ENCODE data around the gene EPN2.
"Not testable (repeated sequence)": the region's sequence is repeated elsewhere in the genome, so short reads cannot be mapped to it uniquely, and the experiment has no call there.

Gene EPN2

DNA sequence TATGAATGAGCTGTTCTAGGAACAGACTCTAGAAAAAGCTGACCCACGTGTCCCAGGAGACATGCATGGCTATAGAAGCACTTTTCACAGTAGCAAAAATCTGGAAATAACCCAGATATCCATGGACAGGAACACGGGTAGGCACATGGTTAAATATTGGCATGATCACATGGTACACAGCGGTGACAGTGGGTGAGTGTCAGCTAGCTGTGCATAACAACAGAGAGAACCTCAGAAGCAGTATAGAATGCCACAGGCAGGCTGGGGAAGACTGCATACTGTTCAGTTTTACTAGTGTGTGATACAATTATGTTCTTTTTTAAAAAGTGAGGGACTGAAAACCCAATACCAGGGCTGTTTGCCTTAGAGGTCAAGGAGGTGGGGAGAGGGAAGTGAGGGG lies 31.4 kb downstream of the EPN2 start:
- no peak for DNase-seq (ENCODE audit: low read depth)

DNA sequence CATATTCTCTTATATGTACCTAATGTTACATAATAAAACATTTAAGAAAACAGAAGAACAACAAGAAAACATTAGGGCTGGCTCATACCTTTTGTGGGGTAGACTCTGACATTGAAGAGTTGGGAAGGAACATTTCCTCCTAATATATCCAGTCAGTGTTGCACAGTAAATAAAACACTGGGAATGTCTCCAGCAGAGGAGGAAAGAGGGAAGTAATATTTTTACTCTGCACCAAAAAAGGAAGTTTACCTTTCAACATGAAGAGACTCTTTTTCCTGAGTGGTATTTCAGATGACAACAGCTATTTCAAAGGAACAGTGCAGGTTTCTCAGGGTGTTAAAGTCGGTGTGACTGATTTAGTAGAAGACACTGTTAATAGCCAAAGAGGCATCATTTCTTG lies 31.9 kb downstream of the EPN2 start:
- no peak for DNase-seq (ENCODE audit: low read depth)

DNA sequence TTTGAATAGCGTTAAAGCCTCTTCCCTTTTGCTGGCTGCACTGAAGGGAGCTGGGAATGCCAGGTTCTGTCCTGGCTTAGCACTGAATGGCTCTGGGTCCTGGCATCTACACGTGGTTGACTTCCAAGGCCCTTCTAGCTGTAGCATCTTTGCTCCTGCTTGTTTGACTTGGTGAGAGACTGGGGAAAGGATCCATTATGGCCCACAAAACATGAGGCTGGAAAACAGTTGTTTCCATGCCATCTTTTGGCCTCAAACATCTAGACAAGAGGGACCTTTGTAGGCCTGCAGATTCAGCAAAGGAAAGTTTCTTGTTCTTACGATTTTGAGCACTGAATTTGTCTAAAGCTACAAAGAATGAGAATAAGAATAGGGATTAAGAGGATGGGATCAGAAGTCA lies 32.5 kb downstream of the EPN2 start:
- DNase-seq (ENCODE audit: low read depth), result no peak

DNA sequence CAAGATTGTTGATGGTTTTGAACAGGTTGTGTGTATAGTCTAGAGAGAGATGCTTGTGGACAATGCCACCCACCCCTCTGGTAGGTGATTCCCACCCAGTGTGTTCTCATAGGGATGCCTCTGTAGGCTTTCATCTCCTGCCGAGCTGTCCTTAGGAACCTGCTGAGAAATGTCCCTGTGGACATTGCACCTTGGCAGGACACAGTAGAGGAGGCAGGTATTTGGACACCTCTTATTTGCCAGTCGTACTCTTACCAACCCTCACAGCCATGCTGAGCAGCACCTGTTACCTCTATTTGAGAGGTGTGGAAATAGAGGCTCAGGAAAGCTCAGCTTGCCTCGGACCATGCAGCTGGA lies 33.2 kb downstream of the EPN2 start:
- no peak for DNase-seq (ENCODE audit: low read depth)

DNA sequence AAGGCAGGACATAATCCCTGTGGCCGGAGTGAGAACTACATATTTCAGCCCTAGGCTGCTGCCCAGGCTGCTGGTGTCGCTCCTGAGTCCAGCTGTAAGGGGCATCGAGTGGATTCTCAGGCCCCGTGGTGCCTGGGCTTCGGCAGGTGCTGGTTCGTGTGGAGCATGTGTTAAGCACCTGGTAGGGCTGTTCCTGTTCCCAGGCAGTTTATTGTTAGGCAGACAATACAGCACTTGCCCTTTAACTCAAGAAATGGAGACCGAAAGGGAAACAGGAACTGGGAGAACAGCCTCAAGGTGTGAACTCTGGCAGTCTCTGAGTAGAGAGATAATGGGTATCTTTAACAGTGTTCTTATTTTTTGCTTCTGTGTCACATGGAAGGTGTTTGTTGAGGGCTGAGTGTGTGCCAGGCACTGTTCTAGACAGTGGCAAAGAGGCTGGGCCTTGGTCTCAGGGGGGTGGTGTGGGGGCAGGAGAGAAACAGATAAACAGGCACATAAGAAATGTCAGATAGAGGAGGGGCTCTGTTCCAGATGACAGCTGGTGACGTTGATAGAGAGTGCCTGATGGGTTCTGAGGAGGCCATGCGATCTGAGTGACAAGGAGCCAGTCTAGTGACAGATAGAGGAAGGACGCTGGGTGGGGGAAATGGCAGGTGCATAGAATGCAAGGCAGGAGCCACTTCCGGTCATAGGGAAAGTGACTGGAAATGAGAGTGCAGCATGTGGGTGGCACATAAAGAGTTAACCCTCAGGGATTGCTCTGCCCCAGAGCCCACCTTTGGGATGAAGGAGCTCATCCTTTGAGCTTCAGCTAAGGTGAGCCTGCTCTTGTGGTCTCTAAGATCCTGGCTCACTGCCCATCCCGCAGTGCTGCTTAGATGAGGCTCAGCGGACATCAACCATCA lies 33.8 kb downstream of the EPN2 start:
- no peak for DNase-seq (ENCODE audit: low read depth)

DNA sequence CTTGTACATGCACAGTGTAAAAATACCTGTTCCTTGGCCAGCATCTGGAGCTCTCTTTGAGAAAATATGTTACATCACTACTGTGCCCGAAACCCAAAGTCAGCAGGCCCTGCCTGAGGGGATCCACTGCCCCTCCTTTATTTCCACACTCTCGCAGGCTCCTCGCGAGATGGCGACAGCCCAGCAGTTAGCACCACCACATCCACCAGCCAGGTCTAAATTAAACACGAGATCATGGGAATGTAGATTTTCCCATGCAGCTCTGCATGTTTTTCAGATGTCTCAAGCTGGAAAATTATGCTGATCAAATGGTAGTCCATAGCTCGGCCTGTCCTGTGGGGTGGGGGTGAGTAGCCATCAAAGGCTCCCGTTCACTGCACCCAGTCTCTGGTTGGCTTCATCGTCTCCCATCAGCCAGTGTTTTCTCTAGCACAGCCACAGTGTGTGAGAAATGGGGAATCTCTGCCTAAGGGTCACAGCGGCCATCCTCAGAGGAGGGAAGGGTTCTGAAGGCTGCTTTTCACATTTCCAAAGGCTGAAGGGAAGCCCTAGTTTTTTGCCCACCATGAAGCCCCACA lies 34.7 kb downstream of the EPN2 start:
- no peak for DNase-seq (ENCODE audit: low read depth)

DNA sequence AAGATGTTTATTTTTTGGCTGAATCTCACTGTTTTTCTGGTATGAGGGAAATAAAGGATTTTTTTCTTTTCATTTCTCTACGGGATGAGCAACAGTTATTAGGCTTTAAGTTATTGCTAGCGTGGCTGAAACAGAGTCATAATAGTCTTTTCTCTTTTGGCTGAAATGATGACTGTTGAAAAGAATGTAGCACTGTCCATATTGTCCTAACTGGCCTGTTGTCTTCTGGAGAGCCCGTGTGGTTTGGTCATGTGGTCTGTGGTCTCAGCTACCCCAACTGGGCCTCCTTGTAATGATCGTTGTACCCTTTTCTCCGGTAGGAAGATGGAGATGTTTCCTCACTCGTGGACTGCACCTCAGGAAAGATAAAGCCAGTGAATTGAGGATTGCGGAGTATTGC lies 36.6 kb downstream of the EPN2 start:
- no peak for DNase-seq (ENCODE audit: low read depth)

DNA sequence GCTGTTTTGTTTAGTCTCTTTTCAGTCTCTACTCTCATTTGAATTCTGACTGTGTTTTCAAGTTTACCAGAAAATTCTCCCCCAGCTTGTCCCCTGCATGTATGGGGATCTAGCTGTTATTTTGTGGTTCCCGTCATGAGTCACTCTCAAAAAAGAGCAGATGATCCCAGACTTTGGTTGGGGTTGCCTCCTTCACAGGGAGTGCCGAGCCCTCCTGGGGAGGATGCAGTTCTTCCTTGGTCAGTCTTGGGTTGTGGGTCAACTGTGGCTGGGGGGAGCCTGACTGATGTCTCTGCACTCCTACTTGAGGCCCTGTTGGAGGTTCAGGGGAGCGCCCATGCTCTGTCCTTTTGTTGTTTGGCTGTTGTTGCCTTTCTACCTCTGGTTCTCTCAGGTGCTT lies 37.7 kb downstream of the EPN2 start:
- no peak for DNase-seq (ENCODE audit: low read depth)

DNA sequence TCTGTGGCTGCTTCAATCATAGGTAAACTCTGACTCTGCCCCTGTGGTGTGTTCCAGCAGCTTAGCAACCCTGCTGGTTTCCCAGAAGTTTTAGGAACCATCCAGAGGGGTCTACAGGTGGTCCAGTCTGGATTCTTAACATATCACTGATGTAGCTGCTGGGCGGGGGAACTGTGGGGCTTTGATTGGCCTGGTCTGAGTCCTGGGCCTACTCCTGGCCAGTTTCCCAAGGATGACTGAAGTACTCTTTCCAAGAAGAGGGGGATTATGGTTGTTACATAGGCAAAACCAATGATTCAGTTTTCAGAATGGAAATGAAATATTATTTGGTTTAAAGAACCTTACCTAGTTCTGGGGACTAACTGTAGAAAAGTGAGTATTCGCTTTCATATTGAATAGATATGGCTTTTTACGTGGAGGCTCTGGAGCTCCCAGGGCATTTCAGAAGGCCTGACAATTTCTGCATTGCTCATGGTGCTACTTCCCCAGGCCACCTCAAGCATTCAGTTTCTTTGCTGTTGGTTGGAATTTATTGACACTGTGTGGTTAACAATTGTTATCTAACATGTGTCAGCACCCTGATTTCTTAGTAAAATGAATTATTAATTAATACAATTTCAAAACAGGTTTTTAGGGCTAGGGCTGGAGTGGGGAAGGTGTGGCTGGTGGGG lies 38.4 kb downstream of the EPN2 start:
- DNase-seq (ENCODE audit: low read depth), result no peak

DNA sequence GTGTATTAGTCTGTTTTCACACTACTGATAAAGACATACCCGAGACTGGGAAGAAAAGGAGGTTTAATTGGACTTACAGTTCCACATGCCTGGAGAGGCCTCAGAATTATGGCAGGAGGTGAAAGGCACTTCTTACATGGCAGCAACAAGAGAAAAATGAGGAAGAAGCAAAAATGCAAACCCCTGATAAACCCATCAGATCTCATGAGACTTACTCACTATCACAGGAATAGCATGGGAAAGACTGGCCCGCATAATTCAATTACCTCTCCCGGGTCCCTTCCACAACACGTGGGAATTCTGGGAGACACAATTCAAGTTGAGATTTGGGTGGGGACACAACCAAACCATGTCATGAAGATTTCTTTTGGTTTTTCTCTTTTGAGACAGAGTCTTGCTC lies 41.1 kb downstream of the EPN2 start:
- DNase-seq (ENCODE audit: low read depth), result not testable (repeated sequence)

DNA sequence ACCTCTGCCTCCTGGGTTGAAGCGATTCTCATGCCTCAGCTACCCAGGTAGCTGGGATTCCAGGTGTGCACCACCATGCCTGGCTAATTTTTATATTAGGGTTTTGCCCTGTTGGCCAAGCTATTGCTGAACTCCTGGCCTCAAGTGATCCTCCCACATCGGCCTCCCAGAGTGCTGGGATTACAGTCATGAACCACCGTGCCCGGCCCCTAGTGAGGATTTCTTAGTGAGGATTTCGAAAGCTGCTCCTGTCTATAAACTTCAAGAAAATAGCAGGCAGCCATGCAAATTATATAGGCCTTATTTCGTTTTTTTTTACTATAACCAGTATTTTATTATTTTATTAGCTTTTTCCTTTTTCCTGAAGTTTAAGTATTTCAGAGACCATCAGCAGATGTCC lies 41.6 kb downstream of the EPN2 start:
- DNase-seq (ENCODE audit: low read depth), result no peak

DNA sequence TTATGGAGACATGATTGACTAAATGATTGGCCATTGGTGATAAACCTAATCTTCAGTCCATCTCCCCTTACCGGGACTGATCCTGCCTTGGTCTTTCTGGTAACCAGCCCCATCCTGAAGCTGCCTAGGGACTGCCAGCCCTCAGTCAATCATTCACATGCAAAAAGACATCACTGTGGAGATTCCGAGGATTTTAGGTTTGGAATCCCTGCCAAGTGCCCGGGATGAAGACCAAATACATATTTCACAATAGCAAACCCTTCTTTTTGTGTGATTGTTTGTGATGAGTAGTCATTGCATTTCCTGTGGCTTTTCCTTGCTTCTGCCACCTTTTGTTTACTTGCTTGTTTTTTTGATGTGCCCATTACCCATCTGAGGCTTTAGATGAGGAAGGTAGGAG lies 44.0 kb downstream of the EPN2 start:
- peak; percentile 43 for DNase-seq (ENCODE audit: low read depth)

DNA sequence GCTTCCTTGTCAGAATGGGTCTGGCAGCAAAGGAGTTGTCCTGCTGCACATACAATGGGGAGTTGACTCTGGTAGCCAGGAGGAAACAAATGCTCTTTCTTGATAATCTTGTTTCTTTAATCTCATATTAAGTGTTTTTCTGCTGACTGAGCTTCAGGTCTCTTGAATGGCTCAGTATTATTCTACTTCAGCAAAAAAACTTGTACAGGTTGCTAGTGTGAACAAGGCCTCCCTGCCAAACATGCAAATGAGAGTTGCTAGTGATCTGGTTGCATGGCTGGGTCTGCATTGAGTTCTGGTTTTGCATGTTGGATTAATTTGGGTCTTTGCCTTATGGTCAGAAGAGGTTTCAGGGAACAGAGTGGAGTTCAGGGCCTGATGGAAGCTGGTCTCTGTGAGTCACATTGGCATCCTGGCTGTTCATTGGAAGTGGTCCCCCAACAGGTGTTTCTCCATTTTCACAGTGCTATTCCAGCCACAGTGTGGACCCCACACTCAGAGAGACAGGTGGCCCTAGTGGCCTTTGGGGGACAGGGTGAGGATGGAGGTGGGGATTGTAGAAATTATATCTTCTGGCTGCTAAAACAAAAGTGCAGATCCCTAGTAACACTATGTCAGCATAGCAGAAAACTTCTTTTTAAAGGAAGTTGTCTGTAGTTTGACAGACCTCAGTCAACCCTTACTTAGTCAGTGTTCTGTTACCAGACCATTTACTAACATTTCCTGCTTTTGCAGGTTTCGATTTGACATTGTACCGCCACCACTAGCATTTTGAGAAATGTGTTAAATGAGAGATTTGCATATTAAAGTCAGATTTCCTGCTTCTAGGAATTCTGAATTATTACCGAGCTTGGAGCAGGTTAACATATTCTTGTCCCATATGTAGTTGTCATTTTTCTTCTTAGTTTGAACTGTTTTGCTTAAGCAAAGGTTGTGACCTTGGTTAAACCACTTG lies 47.1 kb downstream of the EPN2 start:
- no peak for DNase-seq (ENCODE audit: low read depth)

DNA sequence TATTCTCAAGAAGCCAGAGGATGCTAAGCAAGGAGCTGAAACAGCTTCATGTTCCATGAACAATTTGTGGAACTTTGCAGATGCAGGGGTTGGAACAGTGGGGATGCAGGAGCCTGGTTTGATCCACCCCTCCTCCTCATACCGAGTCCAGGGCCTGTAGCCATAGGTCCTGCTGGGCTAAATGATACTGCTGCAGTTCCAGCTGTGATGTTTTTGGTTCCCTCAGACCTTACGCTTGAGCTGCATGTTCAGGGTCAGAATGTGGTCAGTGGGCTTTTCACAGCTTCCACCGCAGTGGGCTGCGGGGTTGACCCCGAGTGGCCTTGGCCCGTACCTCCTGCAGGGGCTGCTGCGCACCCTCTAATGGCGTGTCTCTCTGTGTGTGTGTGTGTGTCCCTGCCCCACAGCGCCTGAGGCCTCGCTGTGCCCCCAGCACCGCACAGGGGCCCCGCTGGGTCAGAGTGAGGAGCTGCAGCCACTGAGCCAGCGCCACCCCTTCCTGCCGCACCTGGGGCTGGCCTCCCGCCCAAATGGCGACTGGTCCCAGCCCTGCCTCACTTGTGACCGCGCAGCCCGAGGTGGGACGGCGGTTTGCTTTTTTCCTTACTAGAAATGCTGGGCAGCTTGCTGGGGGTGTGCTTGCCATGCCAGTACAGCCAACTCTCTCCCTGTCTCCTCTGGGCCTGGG lies 48.2 kb downstream of the EPN2 start:
- no peak for DNase-seq (ENCODE audit: low read depth)

DNA sequence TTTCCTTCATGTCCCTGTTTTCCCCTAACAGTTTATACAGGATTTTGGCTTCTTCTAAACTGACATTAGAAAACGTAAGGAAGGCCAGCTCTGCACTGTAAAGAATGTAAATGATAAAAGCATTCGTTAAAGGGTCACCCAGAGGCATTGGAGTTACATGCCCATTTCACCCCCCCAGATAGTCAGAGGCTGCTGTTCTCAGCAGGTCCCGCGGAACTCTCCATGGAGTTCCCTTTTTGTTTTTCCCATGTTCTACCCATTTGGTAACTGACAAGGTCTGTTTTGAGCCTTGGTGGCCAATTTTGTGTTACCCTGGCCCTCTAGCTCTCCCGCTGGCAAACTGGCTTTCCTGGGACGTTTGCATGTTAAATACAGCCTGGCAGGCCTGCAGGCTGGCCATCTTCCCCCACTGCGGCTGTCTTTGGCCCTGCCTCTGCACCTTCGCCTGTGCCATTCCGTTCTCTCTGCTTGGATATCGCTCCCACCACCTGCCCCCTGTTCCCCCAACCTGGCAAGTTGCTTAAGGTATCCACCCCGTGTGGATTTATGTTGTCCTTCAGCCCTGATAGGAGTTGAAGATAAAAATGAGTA lies 49.7 kb downstream of the EPN2 start:
- DNase-seq (ENCODE audit: low read depth), result no peak

DNA sequence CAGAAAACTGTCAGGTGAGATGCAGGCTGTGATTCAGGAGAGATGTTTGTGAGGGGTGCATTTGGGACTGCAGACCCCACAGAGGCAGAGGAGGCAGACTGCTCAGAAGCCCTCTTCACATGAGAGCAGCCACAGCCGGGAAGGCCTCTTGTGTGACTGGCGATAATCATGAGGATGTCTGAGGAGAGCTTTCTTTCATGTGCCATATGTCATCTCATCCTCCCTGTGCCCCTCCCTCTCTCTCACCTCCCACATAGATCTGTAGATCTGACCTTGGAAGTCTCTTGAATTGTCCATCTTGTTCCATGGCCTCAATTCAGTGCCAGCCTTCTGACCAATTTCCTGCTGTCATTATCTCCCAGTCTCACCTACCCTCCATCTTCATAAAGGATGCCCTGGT lies 50.5 kb downstream of the EPN2 start:
- no peak for DNase-seq (ENCODE audit: low read depth)

DNA sequence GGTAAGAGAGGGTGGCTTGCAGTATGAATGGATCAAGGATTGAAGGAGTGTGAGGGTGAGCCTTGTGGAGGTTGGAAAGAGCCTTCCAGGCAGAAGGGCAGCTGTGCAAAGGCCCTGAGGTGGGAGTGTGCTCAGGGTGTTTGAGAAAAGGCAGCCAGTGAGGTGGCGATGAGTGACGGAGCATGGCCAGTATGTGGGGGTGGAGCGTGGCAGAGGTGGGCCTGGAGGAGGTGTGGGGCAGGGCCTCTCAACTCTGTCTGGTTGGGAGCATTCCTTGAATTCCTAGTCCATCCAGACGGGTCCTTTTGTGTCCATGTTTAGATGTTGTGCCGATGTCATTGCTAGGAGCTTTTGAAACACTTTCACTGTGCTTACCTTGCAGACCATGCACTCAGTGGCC lies 51.3 kb downstream of the EPN2 start:
- DNase-seq (ENCODE audit: low read depth), result no peak

DNA sequence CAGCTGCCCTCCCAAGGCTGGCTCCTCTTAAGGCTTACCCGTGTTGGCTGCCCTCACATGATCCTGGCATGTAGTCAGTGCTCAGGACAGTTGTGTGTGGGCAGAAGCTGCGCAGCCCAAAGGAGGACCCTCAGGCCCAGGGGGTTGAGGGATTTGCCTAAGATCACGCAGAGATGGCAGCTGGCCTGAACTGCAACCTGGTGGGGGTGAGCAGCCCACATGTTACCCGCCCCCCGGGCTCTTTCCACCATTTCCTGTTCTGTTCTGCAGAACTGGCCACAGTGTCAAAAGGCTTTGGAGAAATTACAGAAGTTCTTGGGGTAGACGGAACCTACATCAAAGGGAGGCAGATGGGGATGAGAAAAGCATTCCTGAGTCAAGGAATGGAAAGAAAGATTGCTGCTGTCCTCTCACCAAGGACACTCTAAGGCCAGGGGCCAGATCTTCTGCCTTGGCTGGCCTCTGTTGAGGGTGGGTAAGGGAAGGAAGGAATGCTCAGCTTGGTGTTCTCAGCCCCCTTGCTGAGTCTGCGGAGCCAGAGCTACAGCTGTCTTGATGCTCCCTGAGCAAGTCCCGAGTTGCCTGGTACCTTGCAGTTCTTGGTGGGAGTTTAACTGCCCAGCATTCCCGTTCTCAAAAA lies 53.0 kb downstream of the EPN2 start:
- no peak for DNase-seq (ENCODE audit: low read depth)

DNA sequence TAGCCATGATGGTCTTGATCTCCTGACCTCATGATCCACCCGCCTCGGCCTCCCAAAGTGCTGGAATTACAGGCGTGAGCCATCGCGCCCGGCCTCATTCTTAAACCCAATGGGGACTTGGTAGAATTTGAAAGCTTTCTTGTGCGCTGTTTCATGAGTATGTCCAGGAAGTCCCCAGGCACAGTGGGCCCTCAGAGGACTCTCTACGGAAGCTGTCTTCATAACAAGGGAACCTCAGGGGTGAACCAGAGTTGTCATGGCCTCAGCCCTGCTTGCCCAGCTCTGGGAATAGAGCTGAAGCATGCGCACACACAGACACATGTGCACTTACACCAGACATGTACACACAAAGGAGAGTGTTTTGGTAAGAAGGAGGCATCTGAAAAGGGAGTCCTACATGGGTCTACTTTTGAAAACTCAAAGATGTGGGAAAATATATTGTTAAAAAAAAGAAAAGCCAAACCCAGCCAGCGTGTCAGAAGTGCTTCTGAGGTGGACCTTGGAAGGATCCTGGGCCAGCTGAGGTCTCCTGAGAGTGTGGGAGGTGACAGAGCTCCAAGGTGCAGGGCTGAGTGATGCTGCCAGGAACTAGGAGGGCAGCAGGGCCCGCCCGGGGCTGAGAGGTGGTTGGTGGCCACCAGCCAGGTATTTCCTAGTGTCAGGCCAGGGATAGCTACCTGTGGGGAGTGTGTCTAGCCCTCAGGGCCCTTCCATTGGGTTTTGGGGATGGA lies 54.6 kb downstream of the EPN2 start:
- DNase-seq (ENCODE audit: low read depth), result no peak

DNA sequence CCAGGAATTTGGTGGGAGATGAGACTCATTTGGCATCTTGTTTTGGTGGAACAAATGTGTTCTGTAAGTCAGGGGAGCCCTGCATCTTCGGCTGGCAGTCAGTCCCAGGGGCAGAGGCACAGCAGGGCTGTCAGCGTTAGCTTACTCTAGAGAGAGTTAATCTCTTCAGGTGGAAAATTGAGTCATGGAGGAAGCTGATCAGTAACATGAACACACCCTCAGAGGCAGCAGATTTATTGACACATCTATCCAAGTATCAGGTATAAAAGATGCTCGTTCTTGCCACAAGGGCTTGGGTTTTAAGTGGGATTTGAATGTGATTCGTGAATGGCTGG lies 55.2 kb downstream of the EPN2 start:
- DNase-seq (ENCODE audit: low read depth), result no peak
